Measurements from ENCODE around the gene RPS2. TPM values are rescaled to one million over a fixed set of nuclear protein-coding genes. Genes with fewer than 3 reads are reported as not detected.

The RPS2 gene
- total and polyA plus RNA-seq, 2 of the 8 experiments (the other 6 are each of a cell fraction or from before 2014, with no cell fraction given), result 4,042 to 16,783 TPM

DNA sequence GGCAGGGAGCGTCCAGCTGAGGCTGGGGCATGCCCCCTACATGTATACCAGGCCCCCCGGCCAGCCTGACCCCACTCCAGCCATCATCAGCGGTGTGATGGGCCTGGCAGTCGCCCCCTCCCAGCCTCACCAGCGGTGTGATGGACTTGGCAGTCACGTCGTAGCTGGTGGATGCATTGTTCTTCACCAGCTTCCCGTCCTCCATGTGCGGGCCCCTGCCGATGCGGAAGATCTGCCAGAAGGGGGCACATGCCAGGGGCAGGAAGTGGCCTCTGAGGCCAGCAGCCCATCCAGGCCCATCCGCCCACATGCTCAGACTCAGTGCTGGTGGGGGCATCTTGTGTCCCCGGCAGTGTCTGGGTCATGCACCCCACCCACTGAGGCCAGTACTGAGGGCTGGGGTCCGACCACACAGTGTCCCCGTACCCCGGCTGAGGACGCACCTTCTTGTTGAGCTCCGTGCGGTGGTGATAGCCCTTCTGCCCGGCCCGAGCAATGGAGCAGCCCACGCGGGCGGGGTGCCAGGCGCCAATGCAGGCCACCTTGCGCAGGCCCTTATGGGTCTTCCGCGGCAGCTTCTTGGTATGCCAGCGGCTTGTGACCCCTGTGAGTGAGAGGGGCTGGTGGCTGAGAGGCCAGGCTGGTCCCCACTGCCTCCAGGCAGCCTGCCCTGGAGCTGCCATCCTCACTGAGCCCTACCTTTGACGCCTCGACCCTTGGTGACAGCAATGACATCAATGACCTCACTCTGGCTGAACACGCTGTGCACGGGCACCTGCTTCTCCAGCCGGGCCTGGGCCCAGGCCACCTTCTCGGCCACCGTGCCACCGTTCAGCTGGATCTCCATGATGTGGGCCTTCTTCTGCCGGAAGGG is 17.9 kb downstream of the RPS2 start:
- POLR2A ChIA-PET (ENCODE audit: partially characterized antibody), result interaction anchor here (0.8 to 11.7 kb wide), 4 partner anchors 13 to 35 kb away, joined by 3 to 336 read pairs (median 4); partner anchors contain the start of genes NDUFB10, NOXO1, RNF151 and RPL3L
- Histone ChIP-seq H2AK5ac (ENCODE audit: low read depth, low read length) (no peak overlapping the region), H3K9ac (replicated peaks in 1 of 4; ENCODE audit: extremely low read depth in 1 of 4, low read depth in 3 of 4, low read length in 3 of 4) (no peak overlapping the region), H3K9me3 (ENCODE audit: insufficient read depth in 2 of 2, low read depth in 1 of 2, low read length in 1 of 2) (no peaks in the 10 kb centered on the region), H3K23ac (ENCODE audit: insufficient read length) (no peak overlapping the region), H2BK5ac (ENCODE audit: low read depth, low read length) (no peak overlapping the region), H3K27me3 (replicated peaks in 1 of 4; ENCODE audit: control insufficient read depth in 3 of 4, extremely low read depth in 1 of 4, insufficient read depth in 3 of 4, low read length in 3 of 4) (peaks cover 0 to 2% (median 0%) of the 10 kb centered on the region in 4 experiments; a peak in 1 of 7 replicates), H3K36me3 (ENCODE audit: control insufficient read depth in 2 of 4, insufficient read depth in 4 of 4, low read length in 3 of 4) (no peaks in the 10 kb centered on the region), H4K5ac (ENCODE audit: insufficient read length, low read depth, low read length) (no peak overlapping the region), H2BK20ac (ENCODE audit: low read length) (no peak overlapping the region), H3K4me3 (ENCODE audit: extremely low read depth in 1 of 4, insufficient read depth in 2 of 4, low read depth in 3 of 4, low read length in 4 of 4) (no peak overlapping the region), H2BK120ac (replicated peaks; ENCODE audit: low read depth, low read length) (no peak overlapping the region), H3K4me2 (ENCODE audit: insufficient read depth in 1 of 2, low read depth in 2 of 2, low read length in 2 of 2) (no peak overlapping the region), H3K18ac (ENCODE audit: extremely low read depth, low read length) (no peak overlapping the region), H3K23me2 (ENCODE audit: low read depth, low read length) (peaks cover 6% of the 10 kb centered on the region; the same call in 1 of the 2 replicates), H4K8ac (ENCODE audit: extremely low read depth, insufficient read depth, low read length) (peak overlapping the region; percentile 62), H4K20me1 (replicated peaks in 1 of 2; ENCODE audit: control insufficient read depth in 1 of 2, insufficient read depth in 2 of 2, low read length in 2 of 2) (peaks cover 0 to 4% of the 10 kb centered on the region in 2 experiments), H3K4me1 (replicated peaks in 1 of 4; ENCODE audit: control insufficient read depth in 3 of 4, insufficient read depth in 4 of 4, low read length in 3 of 4) (peaks cover 0 to 10% (median 6%) of the 10 kb centered on the region in 4 experiments; a peak in 5 of 7 replicates), H3K27ac (ENCODE audit: low read depth, low read length) (no peak overlapping the region), H3K4ac (replicated peaks; ENCODE audit: insufficient read length, low read depth, low read length) (no peak overlapping the region), H2BK12ac (ENCODE audit: low read depth, low read length) (no peak overlapping the region), H2AFZ (ENCODE audit: low read length) (no peak overlapping the region), H3K56ac (replicated peaks; ENCODE audit: insufficient read length, low read depth, low read length) (no peak overlapping the region), H4K91ac (replicated peaks; ENCODE audit: insufficient read length, low read length) (peak overlapping the region; percentile 54), H3K14ac (ENCODE audit: insufficient read length) (no peak overlapping the region), H2BK15ac (ENCODE audit: low read length) (no peak overlapping the region), H3K79me1 (ENCODE audit: low read depth, low read length) (no peaks in the 10 kb centered on the region), H3K79me2 (ENCODE audit: control insufficient read depth in 1 of 2, insufficient read depth in 2 of 2, low read length in 2 of 2) (no peaks in the 10 kb centered on the region)
- no peak for DNase-seq (ENCODE audit: low read depth in 1 of 2, low spot score in 2 of 2)
- CTCF ChIA-PET (ENCODE audit: partially characterized antibody), result interaction anchor here (0.7 to 2.9 kb wide), 13 partner anchors 12 to 221 kb away, joined by 3 to 14 read pairs (median 3); partner anchors contain the start of gene NDUFB10
- WGBS, 2 experiments (ENCODE audit: extremely low coverage in 1 of 2, insufficient coverage in 1 of 2, insufficient read length in 1 of 2, insufficient replicate concordance in 2 of 2, low coverage in 1 of 2, low lambda C conversion rate in 2 of 2, missing lambda C conversion rate in 1 of 2), result 91% methylated on average over 35 of the region's 38 CpGs; no CpG with 5 or more reads in 1 of the 2 experiments
- TF ChIP-seq ZNF274 (IDR thresholded peaks at IDR 0.05; ENCODE audit: borderline replicate concordance, extremely low read depth, low read length) (no peak), RNF2 (IDR thresholded peaks at IDR 0.05; ENCODE audit: borderline replicate concordance, low read depth, low read length, missing control alignments, poor library complexity, severe bottlenecking) (no peak), MAFK (IDR thresholded peaks at IDR 0.05; ENCODE audit: low read depth, low read length) (no peak), PHF8 (conservative IDR thresholded peaks at IDR 0.05; ENCODE audit: low read depth, low read length) (no peak)
- TF ChIP-seq, protein P1, sequence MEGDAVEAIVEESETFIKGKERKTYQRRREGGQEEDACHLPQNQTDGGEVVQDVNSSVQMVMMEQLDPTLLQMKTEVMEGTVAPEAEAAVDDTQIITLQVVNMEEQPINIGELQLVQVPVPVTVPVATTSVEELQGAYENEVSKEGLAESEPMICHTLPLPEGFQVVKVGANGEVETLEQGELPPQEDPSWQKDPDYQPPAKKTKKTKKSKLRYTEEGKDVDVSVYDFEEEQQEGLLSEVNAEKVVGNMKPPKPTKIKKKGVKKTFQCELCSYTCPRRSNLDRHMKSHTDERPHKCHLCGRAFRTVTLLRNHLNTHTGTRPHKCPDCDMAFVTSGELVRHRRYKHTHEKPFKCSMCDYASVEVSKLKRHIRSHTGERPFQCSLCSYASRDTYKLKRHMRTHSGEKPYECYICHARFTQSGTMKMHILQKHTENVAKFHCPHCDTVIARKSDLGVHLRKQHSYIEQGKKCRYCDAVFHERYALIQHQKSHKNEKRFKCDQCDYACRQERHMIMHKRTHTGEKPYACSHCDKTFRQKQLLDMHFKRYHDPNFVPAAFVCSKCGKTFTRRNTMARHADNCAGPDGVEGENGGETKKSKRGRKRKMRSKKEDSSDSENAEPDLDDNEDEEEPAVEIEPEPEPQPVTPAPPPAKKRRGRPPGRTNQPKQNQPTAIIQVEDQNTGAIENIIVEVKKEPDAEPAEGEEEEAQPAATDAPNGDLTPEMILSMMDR (IDR thresholded peaks at IDR 0.05; ENCODE audit: control extremely low read depth in 1 of 3, insufficient read depth in 1 of 3, low read depth in 1 of 3, low read length in 3 of 3), result peak in 2 of 3 experiments; percentile 25 to 32; a peak in 2 of 4 replicates
- FAIRE-seq, result no peak

Data from H1 (cell line).